Endothelial cell of umbilical vein (primary cell): ENCODE results near the gene C19orf85. TPM values are rescaled to one million over a fixed set of nuclear protein-coding genes. Genes with fewer than 3 reads are reported as not detected.

Source experiments
- BruUV-seq: library from RNA; stranded (reverse); fragments of 400-500 nt; replicated peaks from 2 replicates; lab custom pipeline; 2021; lab: Mats Ljungman, UMichigan
- CTCF ChIA-PET: fragments of 300-600, 350-600 bp; sonication (Branson Sonifier 250); formaldehyde crosslinking; loops from one replicate; lab custom pipeline; 2021; ENCODE audit warnings: antibody characterized with exemption, inconsistent platforms; lab: Charles Lee
- POLR2A ChIA-PET: fragments of 300-600, 350-600 bp; sonication (Branson Sonifier 250); formaldehyde crosslinking; loops from one replicate; lab custom pipeline; 2021; ENCODE audit warnings: antibody characterized with exemption, inconsistent platforms; lab: Charles Lee
- DNase-seq: peaks from one replicate; pipeline ENCODE4 v3.0.0-alpha.2; 2011; ENCODE audit warnings: low read depth, low spot score
- FAIRE-seq: peaks from 2 replicates; lab custom pipeline; 2011; peaks lifted over from hg19 to GRCh38; lab: Jason Lieb, UNC
- H2AFZ ChIP-seq: 2 replicates; pipeline ENCODE4 v1.6.0; 2012; ENCODE audit warnings: low read depth, low read length, control low read depth, inconsistent platforms
- H3K27ac ChIP-seq: 2 replicates; pipeline ENCODE4 v1.5.1; 2011; ENCODE audit warnings: low read depth, mild to moderate bottlenecking, control low read depth, low read length, moderate library complexity; ENCODE audit not compliant: insufficient read depth
- H3K27me3 ChIP-seq, 2 experiments: 2 replicates each; pipeline versions ENCODE4 v1.6.0 to v1.6.1; 2011; ENCODE audit warnings: low read length in 2 of 2, mixed read lengths in 1 of 2; ENCODE audit not compliant: control insufficient read depth in 2 of 2, insufficient read depth in 2 of 2
- H3K36me3 ChIP-seq, 2 experiments: 2 replicates in 1 of 2; 3 replicates in 1 of 2; pipeline ENCODE4 v1.5.1; 2011; ENCODE audit warnings: low read length in 2 of 2, mild to moderate bottlenecking in 1 of 2, moderate library complexity in 1 of 2; ENCODE audit not compliant: control insufficient read depth in 2 of 2, insufficient read depth in 2 of 2; ENCODE audit errors: extremely low read depth in 1 of 2
- H3K4me1 ChIP-seq: 3 replicates; pipeline ENCODE4 v1.5.1; 2011; ENCODE audit warnings: mild to moderate bottlenecking, low read length; ENCODE audit not compliant: control insufficient read depth, insufficient read depth; ENCODE audit errors: extremely low read depth
- H3K4me2 ChIP-seq: 2 replicates; pipeline ENCODE4 v1.6.1; 2011; ENCODE audit warnings: low read length, control low read depth, mixed read lengths; ENCODE audit not compliant: insufficient read depth
- H3K4me3 ChIP-seq, 3 experiments: fragments of 200-600 bp in 1 of 3; sonication (generic), shearing (Covaris generic) in 1 of 3; replicated peaks in 1 of 3; 2 replicates each; pipeline ENCODE4 v1.5.1; 2011 to 2016; ENCODE audit warnings: control low read depth in 3 of 3, low read length in 3 of 3, mild to moderate bottlenecking in 2 of 3, inconsistent platforms in 1 of 3, low read depth in 1 of 3, moderate library complexity in 1 of 3; ENCODE audit not compliant: insufficient read depth in 1 of 3
- H3K79me2 ChIP-seq: 2 replicates; pipeline ENCODE4 v1.6.0; 2012; ENCODE audit warnings: low read length, inconsistent platforms; ENCODE audit not compliant: control insufficient read depth, insufficient read depth
- H3K9ac ChIP-seq: replicated peaks from 2 replicates; pipeline ENCODE3; 2011; ENCODE audit warnings: low read length, control low read depth; ENCODE audit not compliant: insufficient read depth; ENCODE audit errors: extremely low read depth
- H3K9me1 ChIP-seq: replicated peaks from 3 replicates; pipeline ENCODE4 v1.6.0; 2011; ENCODE audit warnings: mild to moderate bottlenecking, low read length; ENCODE audit not compliant: control insufficient read depth, insufficient read depth; ENCODE audit errors: extremely low read depth
- H3K9me3 ChIP-seq: replicated peaks from 2 replicates; pipeline ENCODE4 v1.5.1; 2012; ENCODE audit warnings: low read length, inconsistent platforms; ENCODE audit not compliant: control insufficient read depth, insufficient read depth
- H4K20me1 ChIP-seq: replicated peaks from 2 replicates; pipeline ENCODE3; 2011; ENCODE audit warnings: mild to moderate bottlenecking, low read length; ENCODE audit not compliant: control insufficient read depth, insufficient read depth; ENCODE audit errors: extremely low read depth
- CTCF ChIP-seq, 2 donors: IDR thresholded peaks; 1 replicate in 1 of 2; 2 replicates in 1 of 2; pipeline ENCODE4 v1.5.1; 2011; ENCODE audit warnings: low read length in 2 of 2, mild to moderate bottlenecking in 2 of 2, moderate library complexity in 2 of 2, control low read depth in 1 of 2, inconsistent platforms in 1 of 2, low read depth in 1 of 2; ENCODE audit not compliant: insufficient read depth in 1 of 2; ENCODE audit errors: extremely low read depth in 1 of 2
- EZH2 ChIP-seq: IDR thresholded peaks from 2 replicates; pipeline ENCODE4 v1.6.1; 2012; ENCODE audit warnings: borderline replicate concordance, low read depth, mild to moderate bottlenecking, moderate library complexity, low read length, inconsistent platforms; ENCODE audit not compliant: severe bottlenecking
- FOS ChIP-seq: IDR thresholded peaks from 2 replicates; pipeline ENCODE4 v1.6.1; 2011; ENCODE audit warnings: mild to moderate bottlenecking, low read length, moderate library complexity, borderline replicate concordance; ENCODE audit not compliant: insufficient read depth
- GATA2 ChIP-seq: IDR thresholded peaks from 2 replicates; pipeline ENCODE4 v1.7.0; 2011; ENCODE audit warnings: low read depth, mild to moderate bottlenecking, moderate library complexity, mixed read lengths, low read length; ENCODE audit not compliant: insufficient read length, insufficient read depth
- JUN ChIP-seq: IDR thresholded peaks from 2 replicates; pipeline ENCODE4 v1.6.1; 2011; ENCODE audit warnings: borderline replicate concordance, low read depth; ENCODE audit not compliant: insufficient read length, insufficient read depth
- MAX ChIP-seq: IDR thresholded peaks from 2 replicates; pipeline ENCODE4 v1.6.1; 2011; ENCODE audit not compliant: insufficient read depth, insufficient read length
- MYC ChIP-seq: IDR thresholded peaks from one replicate; pipeline ENCODE4 v1.6.1; 2011; ENCODE audit warnings: mild to moderate bottlenecking, low read depth, low read length
- POLR2A ChIP-seq: IDR thresholded peaks from 2 replicates; pipeline ENCODE4 v1.6.1; 2012; ENCODE audit warnings: low read depth, mild to moderate bottlenecking, control low read depth, low read length
- POLR2AphosphoS5 ChIP-seq: IDR thresholded peaks from 2 replicates; pipeline ENCODE4 v1.6.1; 2012; ENCODE audit warnings: low read depth, mild to moderate bottlenecking, control low read depth, low read length, moderate library complexity; ENCODE audit not compliant: insufficient read depth
- dilution Hi-C: fragments of 300-500 bp; cut with MboI; formaldehyde crosslinking; loops from one replicate; pipeline ENCODE4 v1.15.0; 2019; ENCODE audit warnings: low sequenced_read_pairs; ENCODE audit not compliant: extremely low pct_ligation_motif_present
- intact Hi-C: fragments of 100-400 bp; cut with micrococcal nuclease; formaldehyde crosslinking; loops from one replicate; pipeline ENCODE4 v1.10.0; 2022
- polyA plus RNA-seq, 4 experiments: library from polyadenylated mRNA; depleted of rRNA in 3 of 4; stranded (reverse) in 3 of 4; unstranded in 1 of 4; fragments of >200 nt; gene quantifications; 2 replicates each; pipeline versions ENCODE4 v1.2.1 to v1.2.3, GENCODE V29; 2011 to 2012; ENCODE audit warnings: missing spikeins in 1 of 4
- total RNA-seq: library from RNA; stranded (reverse); gene quantifications from 2 replicates; pipeline ENCODE4 v1.2.3, GENCODE V29; 2021

C19orf85 gene
- total and polyA plus RNA-seq, 2 donors (not counting 3 experiments of a cell fraction or from before 2014, with no cell fraction given): not detected

- H3K27me3 ChIP-seq: peaks cover 0 to 5% of the 10 kb centered on the region in 2 experiments
- no peak overlapping the region for H3K9ac ChIP-seq
- no peaks in the 10 kb centered on the region for H3K79me2 ChIP-seq
- BruUV-seq: no TSS peak
- H3K4me3 ChIP-seq: no peak overlapping the region
- H3K27ac ChIP-seq: no peak overlapping the region
- dilution Hi-C loops: no loop called here
- intact Hi-C loops: no loop called here
- FAIRE-seq (no peak), DNase-seq (no peak)
- no peaks in the 10 kb centered on the region for H3K9me3 ChIP-seq
- no peaks in the 10 kb centered on the region for H3K36me3 ChIP-seq
- H3K4me2 ChIP-seq: no peak overlapping the region
- ChIA-PET CTCF (interaction anchor here (0.8 kb wide), 1 partner anchor 10 kb away, joined by 3 read pairs; no protein-coding TSS in a partner anchor), POLR2A (no interaction called here)
- H3K9me1 ChIP-seq: no peaks in the 10 kb centered on the region
- no peaks in the 10 kb centered on the region for H3K4me1 ChIP-seq
- H2AFZ ChIP-seq: no peak overlapping the region
- TF ChIP-seq POLR2A (no peak), FOS (no peak), JUN (no peak), EZH2 (no peak), CTCF (IDR thresholded peaks at IDR 0.05; ENCODE audit: extremely low read depth in 1 of 2, insufficient read depth in 1 of 2, low read depth in 1 of 2, low read length in 2 of 2) (no peak), GATA2 (no peak), MYC (no peak), POLR2AphosphoS5 (no peak), MAX (no peak)
- no peaks in the 10 kb centered on the region for H4K20me1 ChIP-seq
Measured at GRCh38 chr19:55426042-55426441, 38.5 kb downstream of the C19orf85 start.
